Naive B cell (primary cell): ENCODE data around the gene MPV17L2. TPM values are rescaled to one million over a fixed set of nuclear protein-coding genes. Genes with fewer than 3 reads are reported as not detected.

Experiments used
- ATAC-seq, 2 donors: fragments of 150-1000 bp; cut with Tn5 transposase; 2 replicates each; pipeline ENCODE4 v1.10.0; 2021; ENCODE audit warnings: low read depth in 2 of 2, mild to moderate bottlenecking in 2 of 2, moderate library complexity in 2 of 2
- DNase-seq: peaks from one replicate; pipeline ENCODE4 v3.0.0; 2022
- H3K27ac Mint-ChIP-seq, 6 donors: one replicate each; pipeline ENCODE4 v1.8.0; 2020 to 2022; ENCODE audit warnings: mild to moderate bottlenecking in 6 of 6, mixed read lengths in 6 of 6, moderate library complexity in 5 of 6, inconsistent platforms in 2 of 6
- H3K27me3 Mint-ChIP-seq, 3 donors: one replicate each; pipeline ENCODE4 v1.8.0; 2021 to 2022; ENCODE audit warnings: mixed read lengths in 3 of 3, mild to moderate bottlenecking in 1 of 3
- H3K36me3 Mint-ChIP-seq, 2 donors: one replicate each; pipeline ENCODE4 v1.8.0; 2020 to 2022; ENCODE audit warnings: mixed read lengths in 2 of 2, inconsistent platforms in 1 of 2, mild to moderate bottlenecking in 1 of 2
- H3K4me1 Mint-ChIP-seq, 3 donors: one replicate each; pipeline ENCODE4 v1.8.0; 2020 to 2022; ENCODE audit warnings: mixed read lengths in 3 of 3, inconsistent platforms in 1 of 3, mild to moderate bottlenecking in 1 of 3, moderate library complexity in 1 of 3
- H3K4me3 Mint-ChIP-seq, 8 donors: one replicate each; pipeline ENCODE4 v1.8.0; 2020 to 2022; ENCODE audit warnings: mild to moderate bottlenecking in 8 of 8, mixed read lengths in 8 of 8, moderate library complexity in 8 of 8, inconsistent platforms in 2 of 8
- H3K9me3 Mint-ChIP-seq, 7 donors: one replicate each; pipeline ENCODE4 v1.8.0; 2020 to 2022; ENCODE audit warnings: mixed read lengths in 7 of 7, mild to moderate bottlenecking in 5 of 7, inconsistent platforms in 2 of 7, moderate library complexity in 1 of 7
- polyA plus RNA-seq, 6 donors: library from polyadenylated mRNA; unstranded; fragments of 300-500 nt; fragmentation: Illumina TruSeq; gene quantifications; one replicate each; pipeline ENCODE4 v1.2.3, GENCODE V29; 2021; ENCODE audit warnings: low read depth in 6 of 6

MPV17L2 gene
- polyA plus RNA-seq, 6 donors from 2014 or later: 1.8 to 12.0 (median 10.2) TPM

- Mint-ChIP-seq H3K9me3 (no peaks in the 10 kb centered on the region), H3K36me3 (no peaks in the 10 kb centered on the region), H3K27ac (peak overlapping the region in 1 of 6 donors; percentile 92), H3K27me3 (no peaks in the 10 kb centered on the region), H3K4me3 (no peak overlapping the region), H3K4me1 (peaks cover 11 to 56% (median 19%) of the 10 kb centered on the region in 3 donors)
- ATAC-seq (no peak), DNase-seq (no peak)
Observed at GRCh38 chr19:18183529-18183928, 9.5 kb upstream of the MPV17L2 start.

GRCh38 chr19:18185538-18185937 lies 7.5 kb upstream of the MPV17L2 start:
- DNase-seq: no peak
- Mint-ChIP-seq H3K27me3 (no peaks in the 10 kb centered on the region), H3K4me3 (peak overlapping the region in 1 of 8 donors; percentile 64), H3K9me3 (no peaks in the 10 kb centered on the region), H3K36me3 (no peaks in the 10 kb centered on the region), H3K4me1 (peaks cover 4 to 48% (median 14%) of the 10 kb centered on the region in 3 donors), H3K27ac (peak overlapping the region in 3 of 6 donors; percentile 40 to 73 (median 59))
- ATAC-seq: no peak

- Mint-ChIP-seq H3K36me3 (no peaks in the 10 kb centered on the region), H3K4me3 (peak overlapping the region in 1 of 8 donors; percentile 65), H3K27me3 (no peaks in the 10 kb centered on the region), H3K27ac (peak overlapping the region in 1 of 6 donors; percentile 9), H3K4me1 (peaks cover 25 to 56% (median 29%) of the 10 kb centered on the region in 3 donors), H3K9me3 (no peaks in the 10 kb centered on the region)
- DNase-seq (no peak), ATAC-seq (no peak)
Observed at GRCh38 chr19:18190278-18190677, 2.7 kb upstream of the MPV17L2 start.

- peaks cover 25 to 50% (median 25%) of the 10 kb centered on the region in 3 donors for H3K4me1 Mint-ChIP-seq
- H3K27me3 Mint-ChIP-seq: no peaks in the 10 kb centered on the region
- DNase-seq (no peak), ATAC-seq (no peak)
- H3K9me3 Mint-ChIP-seq: no peaks in the 10 kb centered on the region
- peak overlapping the region; percentile 85 to 97 (median 90) for H3K4me3 Mint-ChIP-seq
- H3K36me3 Mint-ChIP-seq: no peaks in the 10 kb centered on the region
- peak overlapping the region; percentile 89 to 99 (median 98) for H3K27ac Mint-ChIP-seq
Observed at GRCh38 chr19:18191640-18192062, 1.4 kb upstream of the MPV17L2 start.

GRCh38 chr19:18193388-18194180 lies 566 bp downstream of the MPV17L2 start:
- peak overlapping the region; percentile 85 to 97 (median 90) for H3K4me3 Mint-ChIP-seq
- peak overlapping the region; percentile 70 to 99 (median 98) for H3K27ac Mint-ChIP-seq
- no peaks in the 10 kb centered on the region for H3K9me3 Mint-ChIP-seq
- H3K4me1 Mint-ChIP-seq: peaks cover 25 to 48% (median 29%) of the 10 kb centered on the region in 3 donors
- DNase-seq (no peak), ATAC-seq (no peak)
- peaks cover 0 to 8% of the 10 kb centered on the region in 2 donors for H3K36me3 Mint-ChIP-seq
- H3K27me3 Mint-ChIP-seq: no peaks in the 10 kb centered on the region

GRCh38 chr19:18194181-18194530 lies 1.1 kb downstream of the MPV17L2 start:
- Mint-ChIP-seq H3K36me3 (peaks cover 0 to 11% of the 10 kb centered on the region in 2 donors), H3K4me1 (peaks cover 25 to 45% (median 29%) of the 10 kb centered on the region in 3 donors), H3K9me3 (no peaks in the 10 kb centered on the region), H3K27me3 (no peaks in the 10 kb centered on the region), H3K4me3 (peak overlapping the region; percentile 85 to 97 (median 90)), H3K27ac (peak overlapping the region in 4 of 6 donors; percentile 78 to 88 (median 82))
- DNase-seq (no peak), ATAC-seq (no peak)

- no peak for DNase-seq
- no peak for ATAC-seq
- peaks cover 25 to 43% (median 29%) of the 10 kb centered on the region in 3 donors for H3K4me1 Mint-ChIP-seq
- H3K4me3 Mint-ChIP-seq: peak overlapping the region; percentile 85 to 97 (median 90)
- H3K36me3 Mint-ChIP-seq: peaks cover 0 to 11% of the 10 kb centered on the region in 2 donors
- H3K27me3 Mint-ChIP-seq: no peaks in the 10 kb centered on the region
- H3K9me3 Mint-ChIP-seq: no peaks in the 10 kb centered on the region
- H3K27ac Mint-ChIP-seq: peak overlapping the region; percentile 28 to 88 (median 78)
Observed at GRCh38 chr19:18194554-18195238, 1.7 kb downstream of the MPV17L2 start.

- H3K27ac Mint-ChIP-seq: peak overlapping the region in 4 of 6 donors; percentile 53 to 79 (median 70)
- no peaks in the 10 kb centered on the region for H3K27me3 Mint-ChIP-seq
- peaks cover 0 to 11% of the 10 kb centered on the region in 2 donors for H3K36me3 Mint-ChIP-seq
- no peak for DNase-seq
- H3K4me1 Mint-ChIP-seq: peaks cover 26 to 35% (median 29%) of the 10 kb centered on the region in 3 donors
- H3K9me3 Mint-ChIP-seq: no peaks in the 10 kb centered on the region
- peak overlapping the region in 3 of 8 donors; percentile 37 to 80 (median 65) for H3K4me3 Mint-ChIP-seq
- ATAC-seq: no peak
Observed at GRCh38 chr19:18196511-18196845, 3.5 kb downstream of the MPV17L2 start.

- no peaks in the 10 kb centered on the region for H3K27me3 Mint-ChIP-seq
- H3K36me3 Mint-ChIP-seq: peaks cover 0 to 11% of the 10 kb centered on the region in 2 donors
Observed at GRCh38 chr19:18197306-18197705, 4.3 kb downstream of the MPV17L2 start.

GRCh38 chr19:18197941-18198340 lies 4.9 kb downstream of the MPV17L2 start:
- peak overlapping the region in 2 of 6 donors; percentile 56 to 88 for H3K27ac Mint-ChIP-seq
- H3K36me3 Mint-ChIP-seq: peaks cover 0 to 11% of the 10 kb centered on the region in 2 donors
- H3K4me1 Mint-ChIP-seq: peaks cover 26 to 30% (median 28%) of the 10 kb centered on the region in 3 donors
- H3K4me3 Mint-ChIP-seq: peak overlapping the region in 2 of 8 donors; percentile 47 to 58
- ATAC-seq (no peak), DNase-seq (no peak)
- H3K27me3 Mint-ChIP-seq: no peaks in the 10 kb centered on the region
- no peaks in the 10 kb centered on the region for H3K9me3 Mint-ChIP-seq

More at GRCh38 chr19:18197306-18197705, 4.3 kb downstream of the MPV17L2 start:
- H3K4me3 Mint-ChIP-seq: peak overlapping the region in 1 of 8 donors; percentile 77
- ATAC-seq: no peak
- no peak for DNase-seq
- peaks cover 26 to 30% (median 27%) of the 10 kb centered on the region in 3 donors for H3K4me1 Mint-ChIP-seq
- no peaks in the 10 kb centered on the region for H3K9me3 Mint-ChIP-seq
- no peak overlapping the region for H3K27ac Mint-ChIP-seq

GRCh38 chr19:18198374-18198773 lies 5.4 kb downstream of the MPV17L2 start:
- ATAC-seq (no peak), DNase-seq (no peak)
- Mint-ChIP-seq H3K4me3 (peak overlapping the region in 2 of 8 donors; percentile 47 to 58), H3K27ac (peak overlapping the region in 3 of 6 donors; percentile 12 to 56 (median 17)), H3K4me1 (peaks cover 28 to 32% (median 31%) of the 10 kb centered on the region in 3 donors), H3K9me3 (no peaks in the 10 kb centered on the region), H3K27me3 (no peaks in the 10 kb centered on the region), H3K36me3 (peaks cover 0 to 11% of the 10 kb centered on the region in 2 donors)

- DNase-seq: no peak
- no peaks in the 10 kb centered on the region for H3K9me3 Mint-ChIP-seq
- no peaks in the 10 kb centered on the region for H3K27me3 Mint-ChIP-seq
- ATAC-seq: no peak
- H3K4me1 Mint-ChIP-seq: peaks cover 23 to 35% (median 28%) of the 10 kb centered on the region in 3 donors
- H3K36me3 Mint-ChIP-seq: peaks cover 0 to 11% of the 10 kb centered on the region in 2 donors
- peak overlapping the region in 4 of 6 donors; percentile 56 to 98 (median 78) for H3K27ac Mint-ChIP-seq
- H3K4me3 Mint-ChIP-seq: peak overlapping the region; percentile 75 to 97 (median 79)
Observed at GRCh38 chr19:18202397-18202777, 9.4 kb downstream of the MPV17L2 start.

GRCh38 chr19:18202778-18203407 lies 9.9 kb downstream of the MPV17L2 start:
- H3K27me3 Mint-ChIP-seq: no peaks in the 10 kb centered on the region

More at GRCh38 chr19:18202778-18203407, 9.9 kb downstream of the MPV17L2 start:
- Mint-ChIP-seq H3K4me1 (peaks cover 23 to 35% (median 27%) of the 10 kb centered on the region in 3 donors), H3K36me3 (peaks cover 0 to 10% of the 10 kb centered on the region in 2 donors), H3K27ac (peak overlapping the region; percentile 56 to 100 (median 98)), H3K4me3 (peak overlapping the region; percentile 87 to 98 (median 96)), H3K9me3 (no peaks in the 10 kb centered on the region)
- DNase-seq (no peak), ATAC-seq (no peak)
